ENCODE measurements around the gene CTU1. TPM values are rescaled to one million over a fixed set of nuclear protein-coding genes. Genes with fewer than 3 reads are reported as not detected.

CTU1 gene
- total RNA-seq, 2 donors from 2014 or later = 8.1 to 15.4 TPM

DNA sequence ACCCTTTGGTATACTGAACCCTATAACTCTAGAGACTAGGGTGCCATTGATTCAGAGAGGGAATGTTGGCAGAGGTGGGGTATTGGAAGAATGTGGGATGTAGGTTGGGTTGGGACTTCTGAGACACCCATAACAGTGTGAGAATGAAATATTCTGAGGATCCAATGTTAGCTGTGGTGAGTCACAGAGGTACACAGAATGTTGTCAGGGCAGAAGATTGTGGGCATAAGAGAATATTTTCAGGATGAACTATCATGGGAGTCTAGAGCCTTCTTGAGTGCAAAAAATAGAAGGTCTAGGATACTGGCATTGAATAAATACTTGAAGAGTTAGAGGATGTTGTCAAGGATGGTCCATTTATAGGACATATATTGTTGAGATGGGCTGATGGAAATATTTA, 52.3 kb downstream of the CTU1 start:
- Mint-ChIP-seq H3K36me3 (no peaks in the 10 kb centered on the region), H3K27ac (no peak overlapping the region)
- ATAC-seq = no peak

More for the DNA sequence above, 52.3 kb downstream of the CTU1 start:
- Mint-ChIP-seq H3K27me3 (peaks cover 42 to 50% of the 10 kb centered on the region in 2 donors), H3K4me1 (ENCODE audit: low read depth in 2 of 2) (no peaks in the 10 kb centered on the region), H3K4me3 (no peak overlapping the region), H3K9me3 (peaks cover under 1% of the 10 kb centered on the region)
- DNase-seq (ENCODE audit: low spot score) = no peak

Other genes with a start within 250 kb of the CTU1 start
- not detected for gene KLK2, start 235.0 kb downstream of the CTU1 start, total RNA-seq
- gene KLK4, start 197.0 kb downstream of the CTU1 start, total RNA-seq = not detected
- gene KLK5, start 155.4 kb downstream of the CTU1 start, total RNA-seq = not detected
- not detected for gene KLK6, start 138.8 kb downstream of the CTU1 start, total RNA-seq
- not detected for gene KLK7, start 124.5 kb downstream of the CTU1 start, total RNA-seq
- not detected for gene KLK8, start 106.8 kb downstream of the CTU1 start, total RNA-seq
- not detected for gene KLK10, start 88.7 kb downstream of the CTU1 start, total RNA-seq
- gene KLK11, start 81.8 kb downstream of the CTU1 start, total RNA-seq = not detected
- gene KLK12, start 73.4 kb downstream of the CTU1 start, total RNA-seq = not detected
- gene KLK13, start 43.3 kb downstream of the CTU1 start, total RNA-seq = not detected
- gene KLK14, start 25.5 kb downstream of the CTU1 start, total RNA-seq = 1 to 10 TPM in 1 of 2 donors, under 1 TPM in 1; 0.50 to 2.2 TPM
- 1 to 10 TPM in 1 of 2 donors, under 1 TPM in 1; 0.69 to 1.1 TPM for gene SIGLEC9, start 16.5 kb upstream of the CTU1 start, total RNA-seq
- gene SIGLEC7, start 33.9 kb upstream of the CTU1 start, total RNA-seq = 1 to 10 TPM; 7.9 to 8.7 TPM
- 1 to 10 TPM in 1 of 2 donors, under 1 TPM in 1; 0.89 to 1.4 TPM for gene CD33, start 116.7 kb upstream of the CTU1 start, total RNA-seq
- gene SIGLECL1, start 142.7 kb upstream of the CTU1 start, total RNA-seq = not detected
- under 1 TPM in 1 of 2 donors, not detected in 1; 0.59 TPM for gene IGLON5, start 203.2 kb upstream of the CTU1 start, total RNA-seq
- gene VSIG10L, start 233.7 kb upstream of the CTU1 start, total RNA-seq = 1 to 10 TPM; 1.0 to 2.0 TPM

Measured in natural killer cell treated with Interleukin-12 subunit alpha and Interleukin-12 subunit beta and Interleukin-15 and Interleukin-18, amount 100 ng/mL, for 72 hours (primary cell).